ENCODE data around the gene THSD4.

DNA sequence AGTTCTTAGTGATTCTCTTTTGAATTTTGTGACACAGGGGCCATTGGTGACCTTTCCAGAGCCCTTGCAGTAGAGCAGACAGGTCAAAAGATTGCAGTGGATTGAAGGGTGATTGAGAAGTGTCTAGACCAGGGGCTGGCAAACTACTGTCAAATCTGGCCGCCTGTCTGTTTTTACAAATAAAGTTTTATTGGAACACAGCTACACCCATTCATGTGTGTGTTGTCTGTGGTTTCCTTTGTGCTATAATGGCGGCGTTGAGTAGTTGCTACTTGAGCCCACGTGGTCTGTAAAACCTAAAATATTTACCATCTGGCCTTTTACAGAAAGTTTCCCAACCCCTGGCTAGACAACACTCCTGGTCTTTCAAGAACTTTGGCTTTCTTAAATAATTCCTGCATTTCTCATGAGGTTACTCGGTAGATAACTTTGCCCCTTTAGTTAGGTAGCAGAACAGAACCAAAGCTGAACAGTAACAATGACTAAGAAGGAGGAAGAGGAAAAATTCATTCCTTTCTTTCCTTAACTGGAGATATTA, 430.0 kb downstream of the THSD4 start:
- TF ChIP-seq, protein P1, sequence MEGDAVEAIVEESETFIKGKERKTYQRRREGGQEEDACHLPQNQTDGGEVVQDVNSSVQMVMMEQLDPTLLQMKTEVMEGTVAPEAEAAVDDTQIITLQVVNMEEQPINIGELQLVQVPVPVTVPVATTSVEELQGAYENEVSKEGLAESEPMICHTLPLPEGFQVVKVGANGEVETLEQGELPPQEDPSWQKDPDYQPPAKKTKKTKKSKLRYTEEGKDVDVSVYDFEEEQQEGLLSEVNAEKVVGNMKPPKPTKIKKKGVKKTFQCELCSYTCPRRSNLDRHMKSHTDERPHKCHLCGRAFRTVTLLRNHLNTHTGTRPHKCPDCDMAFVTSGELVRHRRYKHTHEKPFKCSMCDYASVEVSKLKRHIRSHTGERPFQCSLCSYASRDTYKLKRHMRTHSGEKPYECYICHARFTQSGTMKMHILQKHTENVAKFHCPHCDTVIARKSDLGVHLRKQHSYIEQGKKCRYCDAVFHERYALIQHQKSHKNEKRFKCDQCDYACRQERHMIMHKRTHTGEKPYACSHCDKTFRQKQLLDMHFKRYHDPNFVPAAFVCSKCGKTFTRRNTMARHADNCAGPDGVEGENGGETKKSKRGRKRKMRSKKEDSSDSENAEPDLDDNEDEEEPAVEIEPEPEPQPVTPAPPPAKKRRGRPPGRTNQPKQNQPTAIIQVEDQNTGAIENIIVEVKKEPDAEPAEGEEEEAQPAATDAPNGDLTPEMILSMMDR (conservative IDR thresholded peaks at IDR 0.05): no peak
- no peak for TF ChIP-seq ZFX (IDR thresholded peaks at IDR 0.05)

All from C4-2B (cell line).